GM21576 (cell line): ENCODE results near the gene BAZ1A.
"Not testable (repeated sequence)": the region's sequence is repeated elsewhere in the genome, so short reads cannot be mapped to it uniquely, and the experiment has no call there.

Source experiments
- ATAC-seq: cut with Tn5 transposase; IDR thresholded peaks from one replicate; pipeline ENCODE4 v1.9.1; 2021; ENCODE audit warnings: mild to moderate bottlenecking, moderate library complexity; ENCODE audit not compliant: unreplicated experiment

The BAZ1A gene

DNA sequence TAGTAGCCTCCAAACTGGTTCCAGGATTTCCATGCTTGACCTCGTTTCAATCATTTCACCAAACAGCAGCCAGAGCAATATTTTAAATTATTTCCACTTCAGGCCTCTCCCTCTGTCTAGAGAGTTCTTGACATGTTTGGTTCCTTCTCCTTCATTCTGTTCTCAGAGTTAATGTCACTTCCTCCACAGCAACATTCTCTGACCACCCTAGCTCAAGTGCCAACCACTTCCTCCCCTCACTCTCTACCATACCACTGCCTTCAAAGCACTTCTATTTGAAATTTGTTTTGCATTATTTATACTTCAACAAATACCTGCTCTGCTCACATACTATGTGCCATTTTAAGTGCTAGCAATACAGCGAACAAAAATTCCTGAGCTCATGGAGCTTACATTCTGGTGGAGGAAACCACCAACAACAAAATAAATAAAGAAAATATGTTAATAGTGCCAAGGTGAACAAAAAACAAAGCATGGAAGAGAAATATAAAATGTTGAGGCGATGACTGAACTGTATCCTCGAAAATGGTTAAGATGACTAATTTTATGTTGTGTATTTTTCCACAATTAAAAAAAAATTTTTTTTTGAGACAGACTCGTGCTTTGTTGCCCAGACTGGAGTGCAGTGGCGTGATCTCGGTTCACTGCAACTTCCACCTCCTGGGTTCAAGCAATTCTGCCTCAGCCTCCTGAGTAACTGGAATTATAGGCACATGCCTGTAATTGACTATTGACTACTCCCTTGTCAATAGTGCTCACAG lies 17.3 kb downstream of the BAZ1A start:
- ATAC-seq = no peak

DNA sequence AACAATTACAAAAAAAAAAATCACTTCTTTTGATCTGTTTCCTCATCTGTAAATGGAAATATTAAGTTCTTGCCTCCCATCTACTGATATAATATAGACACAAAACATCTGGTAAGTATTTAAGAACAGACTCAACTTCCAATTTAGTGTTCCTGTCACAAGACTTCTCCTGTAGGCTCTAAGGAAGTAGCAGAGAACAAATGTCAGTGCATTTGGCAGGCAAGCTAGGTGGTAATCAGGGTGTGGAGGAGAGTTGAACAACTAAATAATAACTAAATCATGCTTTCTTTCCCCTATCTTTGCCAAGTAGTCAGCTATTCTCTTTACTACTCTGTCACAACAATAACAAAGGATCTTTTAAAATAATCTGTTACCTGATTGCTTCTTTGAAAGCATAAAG lies 22.1 kb downstream of the BAZ1A start:
- no peak for ATAC-seq

DNA sequence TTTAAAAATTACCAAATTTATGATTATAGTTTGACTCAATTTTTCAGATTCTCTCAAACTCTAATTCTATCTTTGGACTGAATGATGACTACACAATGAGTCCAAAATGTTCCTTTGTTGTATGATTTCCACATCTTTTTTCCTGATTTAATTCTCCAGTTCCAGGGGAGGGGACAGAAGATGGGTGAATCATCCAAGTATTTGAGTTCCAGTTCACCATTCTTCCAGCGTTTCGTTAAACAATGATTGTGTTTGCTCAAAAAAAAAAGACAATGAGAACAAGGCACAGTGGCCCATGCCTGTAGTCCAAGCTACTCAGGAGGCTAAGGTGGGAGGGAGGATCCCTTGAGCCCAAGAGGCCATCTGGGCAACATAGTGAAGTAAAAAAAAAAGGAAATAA lies 23.8 kb downstream of the BAZ1A start:
- ATAC-seq = no peak

DNA sequence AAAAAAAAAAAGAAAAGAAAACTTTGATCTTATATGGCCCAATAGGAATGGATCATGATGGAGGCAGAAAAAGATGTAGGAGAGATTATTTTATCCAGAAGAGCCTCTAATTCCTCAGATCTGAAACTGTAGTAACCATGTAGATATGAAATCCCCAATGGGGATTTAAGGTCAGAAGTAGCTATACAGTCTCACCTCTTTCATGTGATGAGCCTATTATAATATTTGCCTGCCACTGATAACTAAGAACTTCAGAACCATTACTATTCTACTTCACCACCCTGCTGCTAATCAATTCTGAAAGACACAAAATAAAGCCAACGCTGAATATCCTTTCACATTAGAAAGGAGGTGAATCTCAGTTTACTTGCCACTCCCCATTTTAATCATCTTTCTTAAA lies 29.3 kb downstream of the BAZ1A start:
- ATAC-seq = no peak

DNA sequence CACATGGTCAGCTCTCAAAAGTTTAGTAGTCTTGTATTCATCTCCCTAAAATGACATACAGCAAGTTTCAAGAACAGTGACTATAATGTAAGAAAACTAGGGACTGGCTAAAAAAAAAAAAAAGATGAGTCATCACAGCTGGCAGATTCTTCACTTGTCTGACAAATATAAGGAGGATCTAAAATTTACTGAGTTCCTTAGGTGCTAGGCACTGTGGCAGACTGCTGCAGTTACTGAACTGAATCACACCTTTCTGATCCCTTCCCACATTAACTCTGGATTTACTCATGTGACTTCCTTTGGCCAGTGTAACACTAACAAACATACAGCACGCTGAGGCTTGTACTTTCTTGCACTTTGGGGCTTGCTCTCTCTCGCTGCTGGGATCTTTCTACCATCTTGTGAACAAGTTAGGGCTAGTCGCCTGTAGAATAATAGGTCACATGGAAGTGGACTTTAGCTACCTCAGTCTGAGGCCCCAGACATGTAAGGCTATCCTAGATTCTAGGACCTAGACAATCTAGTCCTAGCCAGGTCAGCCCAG lies 32.1 kb downstream of the BAZ1A start:
- no peak for ATAC-seq

DNA sequence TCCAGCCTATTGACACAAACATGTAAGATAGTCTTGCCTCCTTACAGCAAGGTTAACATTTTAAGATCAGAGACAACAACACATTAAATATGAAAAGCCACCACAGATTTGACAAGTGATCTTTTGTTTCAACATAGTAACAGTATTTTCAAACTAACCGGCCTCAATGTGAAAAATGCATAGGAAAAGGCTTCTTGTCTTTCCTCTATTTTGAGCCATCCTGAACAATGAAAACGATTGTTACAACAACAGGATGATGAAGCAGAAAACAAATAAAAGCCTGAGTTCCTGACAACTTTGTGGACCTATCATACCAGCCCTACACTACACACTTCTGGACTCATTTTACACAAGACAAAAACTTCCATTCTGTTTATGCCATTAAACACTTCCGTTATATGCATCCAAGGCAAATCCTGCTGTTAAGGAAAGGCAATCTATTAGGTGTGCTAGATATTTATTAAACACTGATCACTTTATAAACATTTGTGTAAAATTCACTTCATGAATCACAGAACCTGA lies 37.3 kb downstream of the BAZ1A start:
- ATAC-seq = no peak

DNA sequence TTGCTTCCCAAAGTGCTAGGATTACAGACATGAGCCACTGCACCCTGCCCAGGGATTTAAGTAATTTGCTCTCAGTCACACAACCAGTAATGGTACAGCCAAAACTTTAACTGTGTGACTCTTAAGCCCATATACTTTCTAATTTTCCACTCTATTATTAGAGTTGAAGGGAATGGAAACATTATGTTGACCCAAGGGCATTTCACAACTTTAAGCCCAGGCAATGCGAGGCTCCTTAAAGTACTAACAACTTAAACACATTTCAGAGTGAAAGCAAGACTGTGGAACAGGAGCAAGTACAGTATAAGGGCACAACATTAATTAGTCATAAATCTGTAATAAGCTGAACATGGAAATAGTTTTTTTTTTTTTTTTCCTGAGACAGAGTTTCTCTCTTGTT lies 39.8 kb downstream of the BAZ1A start:
- ATAC-seq = no peak

DNA sequence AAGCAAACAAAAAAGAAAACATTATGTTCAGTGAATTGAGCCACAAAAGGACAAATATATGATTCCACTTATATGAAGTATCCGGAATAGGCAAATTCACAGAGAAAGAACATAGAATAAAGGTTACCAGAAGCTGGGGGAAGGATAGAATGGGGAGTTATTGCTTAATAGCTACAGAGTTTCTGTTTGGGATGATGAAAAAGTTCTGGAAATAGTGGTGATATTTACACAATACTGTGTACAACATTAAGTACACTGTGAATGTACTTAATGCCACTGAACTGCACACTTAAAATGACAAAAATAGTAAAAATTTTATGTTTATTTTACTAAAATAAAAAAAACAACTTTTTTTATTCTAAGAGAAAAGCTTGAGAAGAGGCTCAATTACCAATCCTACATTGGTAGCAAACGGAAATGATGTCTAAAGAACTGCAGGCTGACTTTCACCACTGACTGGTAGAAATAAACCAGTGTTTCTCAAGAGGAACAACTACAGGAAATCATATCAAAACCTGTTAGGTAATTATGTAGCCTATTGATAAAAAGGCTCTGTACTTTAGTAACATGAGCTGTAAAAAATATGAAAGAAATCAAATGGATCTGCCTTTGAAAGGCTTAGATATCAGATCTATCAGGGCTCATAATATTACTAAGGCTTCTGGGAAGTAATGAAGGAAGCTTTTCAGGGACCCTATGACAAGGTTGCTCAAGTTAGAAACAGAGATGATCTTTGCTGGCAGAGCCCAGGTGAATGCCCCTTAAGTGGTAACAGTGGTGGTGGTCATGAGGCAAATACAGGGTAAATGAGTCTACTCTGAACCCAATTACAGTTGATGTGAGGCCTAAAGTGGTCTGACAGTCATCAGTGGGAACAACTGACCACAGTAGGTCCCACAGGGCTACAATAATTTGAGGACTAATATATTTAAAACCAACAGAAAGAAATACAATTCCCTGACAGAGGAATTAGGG lies 41.3 kb downstream of the BAZ1A start:
- no peak for ATAC-seq

DNA sequence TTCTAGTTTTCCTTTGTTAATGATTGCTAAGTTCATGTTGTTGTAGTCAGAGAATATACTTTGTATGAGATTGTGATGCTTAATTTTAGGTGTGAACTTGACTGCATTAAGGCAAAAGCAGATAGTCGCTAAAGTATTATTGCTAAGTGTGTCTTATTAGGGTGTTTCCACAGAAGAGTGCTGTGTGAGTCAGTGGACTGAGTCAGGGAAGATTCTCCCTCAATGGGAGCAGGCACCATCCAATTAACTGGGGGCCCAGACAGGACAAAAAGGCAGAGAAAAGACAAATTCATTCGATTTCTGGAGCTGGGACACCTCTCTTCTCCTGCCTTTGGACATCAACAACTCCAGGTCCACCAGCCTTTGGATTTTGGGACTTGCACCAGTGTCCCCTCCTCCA lies 48.5 kb downstream of the BAZ1A start:
- no peak for ATAC-seq

DNA sequence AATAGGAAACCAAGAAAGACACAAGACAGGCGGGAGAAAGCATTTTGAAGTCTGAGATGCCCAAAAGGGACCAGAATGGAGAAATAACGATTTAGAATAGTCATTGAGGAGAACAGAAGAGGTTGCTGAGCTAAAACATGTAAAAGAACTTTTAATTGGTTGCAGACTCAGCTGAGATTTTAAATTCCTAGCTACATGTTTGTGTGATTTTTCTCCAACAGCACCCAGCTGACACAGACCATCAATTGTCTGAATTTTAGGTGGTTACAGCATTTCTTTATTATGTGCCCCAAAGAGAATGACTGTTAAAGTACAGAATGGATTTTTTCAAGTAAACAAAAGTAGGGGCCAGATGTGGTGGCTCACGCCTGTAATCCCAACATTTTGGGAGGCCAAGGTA lies 50.3 kb downstream of the BAZ1A start:
- ATAC-seq = no peak

DNA sequence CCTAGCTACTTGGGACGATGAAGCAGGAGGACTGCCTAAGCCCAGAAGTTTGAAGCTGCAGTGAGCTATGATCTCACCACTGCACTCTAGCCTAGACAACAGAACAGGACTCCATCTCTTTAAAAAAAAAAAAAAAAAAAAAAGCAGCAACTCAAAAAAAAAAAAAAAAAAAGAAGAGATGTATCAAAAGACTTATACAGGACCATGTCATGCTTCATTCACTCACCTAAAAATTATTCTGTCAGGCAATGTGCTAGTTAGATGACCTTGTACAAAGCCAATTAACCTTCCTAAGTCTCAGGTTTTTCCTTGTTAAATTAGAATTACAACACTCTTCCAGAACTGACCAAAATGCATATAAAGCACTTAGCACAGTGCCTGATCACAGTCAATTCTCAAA lies 50.9 kb downstream of the BAZ1A start:
- no peak for ATAC-seq

DNA sequence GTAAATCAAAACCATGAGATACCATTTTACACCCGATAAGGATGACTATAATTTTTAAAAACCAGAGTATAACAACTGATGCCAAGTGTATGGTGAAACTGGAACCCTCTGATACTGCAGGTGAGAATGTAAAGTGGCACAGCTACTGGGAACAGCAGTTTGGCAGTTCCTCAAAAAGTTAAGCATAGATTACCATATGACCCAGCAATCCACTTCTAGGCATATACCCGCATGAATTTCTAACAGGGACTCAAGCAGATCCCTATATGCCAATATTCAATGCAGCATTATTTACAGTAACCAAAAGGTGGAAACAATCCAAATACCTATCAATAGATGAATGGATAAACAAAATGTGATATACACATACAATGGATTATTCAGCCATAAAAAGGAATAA lies 57.4 kb downstream of the BAZ1A start:
- ATAC-seq = no peak

DNA sequence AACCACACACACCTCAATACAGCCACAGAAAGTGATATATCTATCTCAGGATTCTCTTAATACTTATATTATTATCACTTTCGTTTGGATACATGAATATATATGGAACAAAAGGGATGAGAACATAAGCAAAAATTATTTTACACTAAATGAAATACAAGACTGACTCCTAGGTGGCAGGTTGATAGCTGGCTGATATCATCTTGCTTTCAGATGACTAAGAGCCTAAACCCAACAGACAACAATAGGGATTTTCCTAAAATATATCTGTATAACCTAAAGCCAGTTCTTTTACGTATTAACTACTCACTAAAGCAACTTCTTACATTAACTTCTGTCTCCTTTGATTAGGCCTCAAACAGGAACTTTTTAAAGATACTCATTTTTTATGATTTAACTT lies 65.1 kb downstream of the BAZ1A start:
- ATAC-seq = no peak

DNA sequence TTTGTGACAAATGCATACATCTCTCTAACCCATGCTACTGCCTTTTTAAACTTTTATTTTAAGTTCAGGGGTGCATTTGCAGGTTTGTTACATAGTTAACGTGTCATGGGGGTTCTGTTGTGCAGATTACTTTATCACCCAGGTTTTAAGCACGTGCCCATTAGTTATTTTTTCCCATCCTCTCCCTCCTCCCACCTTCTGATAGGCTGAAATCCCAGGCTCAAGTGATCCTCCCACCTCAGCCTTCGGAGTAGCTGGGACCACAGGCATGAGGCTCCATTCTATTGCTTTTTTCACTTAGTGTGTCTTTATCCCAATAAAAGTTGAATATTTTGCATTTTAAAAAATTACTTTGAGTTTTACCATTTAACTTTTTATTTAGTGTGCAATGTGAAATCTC lies 68.9 kb downstream of the BAZ1A start:
- ATAC-seq = no peak

DNA sequence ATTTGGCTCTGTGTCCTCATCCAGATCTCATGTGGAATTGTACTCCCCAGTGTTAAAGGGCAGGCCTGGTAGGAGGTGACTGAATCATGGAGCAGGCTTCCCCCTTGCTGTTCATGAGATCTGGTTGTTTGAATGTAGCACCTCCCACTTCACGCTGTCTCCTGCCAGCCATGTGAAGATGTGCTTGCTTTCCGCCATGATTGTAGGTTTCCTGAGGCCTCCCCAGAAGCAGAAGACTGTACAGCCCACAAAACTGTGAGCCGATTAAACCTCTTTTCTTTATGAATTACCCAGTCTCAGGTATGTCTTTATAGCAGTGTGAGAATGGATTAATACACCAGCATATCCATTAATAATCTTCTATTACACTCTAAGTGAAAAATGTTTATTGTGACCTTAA lies 70.2 kb downstream of the BAZ1A start:
- no peak for ATAC-seq

DNA sequence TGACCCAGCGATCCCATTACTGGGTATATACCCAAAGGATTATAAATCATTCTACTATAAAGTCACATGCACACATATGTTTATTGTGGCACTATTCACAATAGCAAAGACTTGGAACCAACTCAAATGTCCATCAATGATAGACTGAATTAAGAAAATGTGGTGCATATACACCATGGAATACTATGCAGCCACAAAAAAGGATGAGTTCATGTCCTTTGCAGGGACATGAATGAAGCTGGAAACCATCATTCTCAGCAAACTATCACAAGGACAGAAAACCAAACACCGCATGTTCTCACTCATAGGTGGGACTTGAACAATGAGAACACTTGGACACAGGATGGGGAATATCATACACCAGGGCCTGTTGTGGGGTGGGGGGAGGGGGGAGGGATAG lies 76.3 kb downstream of the BAZ1A start:
- not testable (repeated sequence) for ATAC-seq

DNA sequence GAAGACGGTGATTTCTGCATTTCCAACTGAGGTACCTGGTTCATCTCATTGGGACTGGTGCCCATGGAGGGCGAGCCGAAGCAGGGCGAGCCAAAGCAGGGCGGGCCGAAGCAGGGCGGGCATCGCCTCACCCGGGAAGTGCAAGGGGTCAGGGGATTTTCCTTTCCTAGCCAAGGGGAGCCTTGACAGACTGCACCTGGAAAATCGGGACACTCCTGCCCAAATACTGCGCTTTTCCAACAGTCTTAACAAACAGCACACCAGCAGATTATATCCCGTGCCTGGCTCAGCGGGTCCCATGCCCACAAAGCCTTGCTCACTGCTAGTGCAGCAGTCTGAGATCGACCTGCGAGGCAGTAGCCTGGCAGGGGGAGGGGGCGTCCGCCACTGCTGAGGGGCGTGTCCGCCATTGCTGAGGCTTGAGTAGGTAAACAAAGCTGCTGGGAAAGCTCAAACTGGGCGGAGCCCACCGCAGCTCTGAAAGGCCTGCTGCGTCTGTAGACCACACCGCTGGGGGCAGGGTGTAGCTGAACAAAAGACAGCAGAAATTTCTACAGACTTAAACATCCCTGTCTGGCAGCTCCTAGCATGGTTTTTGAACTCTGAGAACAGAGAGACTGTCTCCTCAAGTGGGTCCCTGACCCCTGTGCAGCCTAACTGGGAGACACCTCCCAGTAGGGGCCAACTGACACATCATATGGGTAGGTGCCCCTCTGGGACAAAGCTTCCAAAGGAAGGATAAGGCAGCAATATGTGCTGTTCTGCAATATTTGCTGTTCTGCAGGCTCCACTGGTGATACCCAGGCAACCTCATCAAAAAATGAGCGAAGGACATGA lies 77.2 kb downstream of the BAZ1A start:
- no peak for ATAC-seq

DNA sequence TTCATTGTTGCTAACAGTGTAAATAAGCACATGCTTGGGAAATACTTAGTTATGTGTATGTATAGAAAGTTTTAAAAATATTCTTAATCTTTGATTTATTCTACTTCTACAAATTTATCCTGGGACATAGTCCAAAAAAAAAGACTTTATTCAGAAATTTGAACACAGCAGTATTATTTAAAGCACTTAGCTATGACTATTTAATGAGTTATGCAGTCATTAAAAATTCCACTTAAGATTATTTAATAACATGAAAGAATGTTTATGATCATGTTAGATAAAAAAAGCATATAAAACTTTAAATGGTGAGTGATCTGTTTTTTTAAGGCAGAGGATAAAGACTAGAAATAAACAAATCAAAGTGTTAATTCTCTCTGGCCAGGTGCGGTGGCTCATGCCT lies 78.3 kb downstream of the BAZ1A start:
- no peak for ATAC-seq

DNA sequence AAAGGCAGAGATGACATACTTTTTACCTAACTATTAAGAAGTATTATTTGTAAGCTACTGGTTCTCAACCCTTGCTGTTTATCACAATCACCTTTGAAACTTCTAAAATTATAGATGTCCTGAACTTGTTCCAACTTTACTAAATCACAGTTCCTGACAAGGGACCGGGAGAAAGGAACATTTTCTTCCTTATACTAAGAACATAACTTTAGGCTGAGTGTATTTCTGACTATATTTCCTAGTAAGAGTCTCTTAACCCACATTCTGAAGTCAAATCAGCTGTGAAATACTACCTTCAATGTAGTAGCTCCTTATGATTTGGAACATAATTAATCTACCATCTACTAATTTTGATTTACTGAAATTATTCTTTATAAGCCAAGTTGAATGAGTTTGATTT lies 80.2 kb downstream of the BAZ1A start:
- ATAC-seq = no peak

DNA sequence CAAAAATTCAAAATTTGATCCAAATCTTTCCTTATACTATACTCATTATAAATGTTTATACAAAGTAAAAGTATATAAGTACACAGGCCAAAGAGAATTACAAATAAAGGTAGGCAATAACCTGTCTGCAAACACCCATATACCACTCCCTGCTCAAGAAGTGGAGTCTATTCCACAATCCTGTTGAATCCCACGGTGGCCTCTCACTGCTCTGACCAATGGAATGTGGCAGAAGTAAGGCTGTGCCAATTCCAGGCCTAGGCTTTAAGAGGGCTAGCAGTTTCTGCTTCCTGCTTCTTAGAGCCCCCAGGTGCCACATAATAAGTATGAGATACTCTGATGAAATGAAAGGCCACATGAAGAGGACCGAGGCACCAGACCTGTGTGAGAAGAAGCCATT lies 80.9 kb downstream of the BAZ1A start:
- no peak for ATAC-seq

DNA sequence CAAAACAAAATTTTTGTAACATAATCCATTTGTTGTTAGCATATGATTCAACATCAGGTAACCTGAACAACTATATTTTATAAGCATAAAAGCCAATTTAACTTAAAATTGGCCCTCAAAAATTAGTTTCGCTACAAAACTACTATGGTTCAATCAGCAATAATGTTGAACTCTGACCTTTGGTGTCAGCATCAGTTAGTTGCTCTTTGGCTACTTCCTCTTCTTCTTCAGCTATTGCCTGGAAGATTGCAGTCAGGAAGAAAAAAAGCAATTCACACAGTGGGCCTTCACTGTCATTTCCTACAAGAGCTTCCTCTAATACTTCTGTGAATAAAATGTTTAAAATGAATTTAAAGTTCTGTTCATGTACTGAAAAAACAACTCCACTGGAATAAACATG lies 82.6 kb downstream of the BAZ1A start:
- no peak for ATAC-seq
